OCI-LY3 (cell line): Measurements from ENCODE around the gene ABHD17C.

ENCODE experiments used
- EZH2phosphoT487 ChIP-seq: fragments of 200-600 bp; shearing (Covaris generic); IDR thresholded peaks from 2 replicates; pipeline ENCODE4 v1.6.1; 2018; ENCODE audit warnings: antibody characterized with exemption, mixed run types, low read depth
- TF ChIP-seq, protein P1 (sequence below): fragments of 200-600, 300-600 bp; sonication (generic); IDR thresholded peaks from 2 replicates; pipeline ENCODE4 v1.5.1; 2014; ENCODE audit warnings: antibody characterized with exemption, low read length, low read depth

DNA sequence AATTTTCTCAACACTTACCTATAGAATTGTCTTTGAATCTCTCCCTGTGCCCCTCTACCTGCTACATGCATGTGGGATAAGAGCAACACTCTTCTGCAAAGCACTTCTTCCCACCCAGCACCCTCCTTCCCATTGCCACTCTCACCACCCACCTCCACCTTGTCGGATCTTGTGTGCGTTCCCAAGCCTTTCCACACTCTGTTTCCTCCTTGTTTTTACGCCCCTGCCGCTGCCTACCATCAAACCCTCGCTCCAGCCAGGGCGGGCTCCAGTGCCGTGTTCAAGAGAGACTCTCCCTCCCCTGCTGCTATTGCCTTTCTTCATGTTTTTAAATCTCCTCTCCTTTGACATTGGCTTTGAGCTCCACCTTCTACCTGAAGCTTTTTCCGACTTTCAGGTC, 40.2 kb downstream of the ABHD17C start:
- TF ChIP-seq, protein P1, sequence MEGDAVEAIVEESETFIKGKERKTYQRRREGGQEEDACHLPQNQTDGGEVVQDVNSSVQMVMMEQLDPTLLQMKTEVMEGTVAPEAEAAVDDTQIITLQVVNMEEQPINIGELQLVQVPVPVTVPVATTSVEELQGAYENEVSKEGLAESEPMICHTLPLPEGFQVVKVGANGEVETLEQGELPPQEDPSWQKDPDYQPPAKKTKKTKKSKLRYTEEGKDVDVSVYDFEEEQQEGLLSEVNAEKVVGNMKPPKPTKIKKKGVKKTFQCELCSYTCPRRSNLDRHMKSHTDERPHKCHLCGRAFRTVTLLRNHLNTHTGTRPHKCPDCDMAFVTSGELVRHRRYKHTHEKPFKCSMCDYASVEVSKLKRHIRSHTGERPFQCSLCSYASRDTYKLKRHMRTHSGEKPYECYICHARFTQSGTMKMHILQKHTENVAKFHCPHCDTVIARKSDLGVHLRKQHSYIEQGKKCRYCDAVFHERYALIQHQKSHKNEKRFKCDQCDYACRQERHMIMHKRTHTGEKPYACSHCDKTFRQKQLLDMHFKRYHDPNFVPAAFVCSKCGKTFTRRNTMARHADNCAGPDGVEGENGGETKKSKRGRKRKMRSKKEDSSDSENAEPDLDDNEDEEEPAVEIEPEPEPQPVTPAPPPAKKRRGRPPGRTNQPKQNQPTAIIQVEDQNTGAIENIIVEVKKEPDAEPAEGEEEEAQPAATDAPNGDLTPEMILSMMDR: no peak
- no peak for TF ChIP-seq EZH2phosphoT487
